IMR-90 (cell line): Measurements from ENCODE around the gene SLC44A1. TPM values are rescaled to one million over a fixed set of nuclear protein-coding genes. Genes with fewer than 3 reads are reported as not detected.

Experiments used
- ATAC-seq: fragments of 200-7000 bp; cut with Tn5 transposase; 2 replicates; pipeline ENCODE4 v1.9.1; 2020; ENCODE audit warnings: low read depth, mild to moderate bottlenecking, moderate library complexity
- BruUV-seq: library from RNA; stranded (reverse); fragments of 400-500 nt; replicated peaks from 2 replicates; lab custom pipeline; 2021; lab: Mats Ljungman, UMichigan
- CTCF ChIA-PET: fragments of 300-600 bp; formaldehyde crosslinking; extraction: SDS; loops from one replicate; lab custom pipeline; 2021; ENCODE audit warnings: antibody characterized with exemption; lab: Yijun Ruan, JAX
- POLR2A ChIA-PET: fragments of 300-600 bp; sonication (Branson Sonifier 250); formaldehyde crosslinking; loops from one replicate; lab custom pipeline; 2022; ENCODE audit warnings: antibody characterized with exemption; ENCODE audit not compliant: unreplicated experiment; lab: Charles Lee
- DNase-seq: peaks from one replicate; pipeline ENCODE4 v3.0.0; 2013
- H2AFZ ChIP-seq: replicated peaks from 2 replicates; pipeline ENCODE3; 2013; ENCODE audit warnings: low read length, mild to moderate bottlenecking; ENCODE audit not compliant: poor library complexity
- H2AK5ac ChIP-seq: 2 replicates; pipeline ENCODE4 v1.6.1; 2013; ENCODE audit warnings: low read depth, low read length, inconsistent platforms
- H2AK9ac ChIP-seq: replicated peaks from 2 replicates; pipeline ENCODE3; 2013; ENCODE audit warnings: mild to moderate bottlenecking, low read depth, low read length, moderate library complexity; ENCODE audit not compliant: poor library complexity
- H2BK120ac ChIP-seq: 2 replicates; pipeline ENCODE4 v1.6.1; 2013; ENCODE audit warnings: low read depth, low read length, inconsistent platforms
- H2BK15ac ChIP-seq: 3 replicates; pipeline ENCODE4 v1.6.1; 2013; ENCODE audit warnings: low read depth, low read length, inconsistent platforms
- H2BK20ac ChIP-seq: 2 replicates; pipeline ENCODE4 v1.6.1; 2013; ENCODE audit warnings: low read depth, mild to moderate bottlenecking, inconsistent platforms, low read length, moderate library complexity
- H2BK5ac ChIP-seq: 2 replicates; pipeline ENCODE4 v1.6.1; 2013; ENCODE audit warnings: mild to moderate bottlenecking, low read depth, low read length, inconsistent platforms; ENCODE audit not compliant: poor library complexity, severe bottlenecking
- H3K14ac ChIP-seq: replicated peaks from 2 replicates; pipeline ENCODE4 v1.6.1; 2013; ENCODE audit warnings: low read depth, low read length, inconsistent platforms
- H3K18ac ChIP-seq: 2 replicates; pipeline ENCODE4 v1.6.1; 2013; ENCODE audit warnings: low read depth, low read length, control low read depth
- H3K23ac ChIP-seq: 2 replicates; pipeline ENCODE4 v1.6.1; 2013; ENCODE audit warnings: low read depth, low read length, inconsistent platforms
- H3K27ac ChIP-seq: 2 replicates; pipeline ENCODE4 v1.5.1; 2013; ENCODE audit warnings: mild to moderate bottlenecking, control low read depth, low read length; ENCODE audit not compliant: insufficient read depth
- H3K27me3 ChIP-seq: 2 replicates; pipeline ENCODE4 v1.6.1; 2013; ENCODE audit warnings: low read length; ENCODE audit not compliant: control insufficient read depth, insufficient read depth
- H3K36me3 ChIP-seq: 2 replicates; pipeline ENCODE4 v1.6.1; 2013; ENCODE audit warnings: low read length, mixed read lengths; ENCODE audit not compliant: control insufficient read depth, insufficient read depth
- H3K4ac ChIP-seq: 2 replicates; pipeline ENCODE4 v1.6.1; 2013; ENCODE audit warnings: low read depth, low read length, inconsistent platforms
- H3K4me1 ChIP-seq: 2 replicates; pipeline ENCODE4 v1.6.1; 2013; ENCODE audit warnings: low read length, mixed read lengths; ENCODE audit not compliant: control insufficient read depth, insufficient read depth
- H3K4me2 ChIP-seq: 2 replicates; pipeline ENCODE4 v1.6.1; 2013; ENCODE audit warnings: low read depth, mild to moderate bottlenecking, control low read depth, low read length, moderate library complexity
- H3K4me3 ChIP-seq: 2 replicates; pipeline ENCODE4 v1.5.1; 2013; ENCODE audit warnings: low read depth, mild to moderate bottlenecking, control low read depth, low read length, moderate library complexity; ENCODE audit not compliant: insufficient read depth
- H3K56ac ChIP-seq: 2 replicates; pipeline ENCODE4 v1.6.1; 2013; ENCODE audit warnings: low read length, inconsistent platforms; ENCODE audit not compliant: insufficient read depth; ENCODE audit errors: extremely low read depth
- H3K79me1 ChIP-seq, 2 experiments: 2 replicates each; pipeline ENCODE4 v1.6.1; 2013; ENCODE audit warnings: low read length in 2 of 2, inconsistent platforms in 1 of 2, low read depth in 1 of 2
- H3K9ac ChIP-seq: 2 replicates; pipeline ENCODE4 v1.6.1; 2013; ENCODE audit warnings: low read depth, low read length, control low read depth
- H3K9me1 ChIP-seq: 2 replicates; pipeline ENCODE4 v1.6.1; 2013; ENCODE audit warnings: low read length, inconsistent platforms; ENCODE audit not compliant: insufficient read depth
- H3K9me3 ChIP-seq: 2 replicates; pipeline ENCODE4 v1.6.1; 2013; ENCODE audit warnings: low read length; ENCODE audit not compliant: control insufficient read depth, insufficient read depth
- H4K20me1 ChIP-seq: 2 replicates; pipeline ENCODE4 v1.6.1; 2013; ENCODE audit warnings: low read length, inconsistent platforms; ENCODE audit not compliant: insufficient read depth
- H4K5ac ChIP-seq: 2 replicates; pipeline ENCODE4 v1.6.1; 2013; ENCODE audit warnings: mild to moderate bottlenecking, low read depth, low read length, control low read depth
- H4K8ac ChIP-seq, 2 experiments: 2 replicates each; pipeline ENCODE4 v1.6.1; 2013; ENCODE audit warnings: low read depth in 2 of 2, low read length in 2 of 2, control low read depth in 1 of 2, inconsistent platforms in 1 of 2
- H4K91ac ChIP-seq: 2 replicates; pipeline ENCODE4 v1.6.1; 2013; ENCODE audit warnings: low read depth, low read length, inconsistent platforms; ENCODE audit not compliant: insufficient read depth
- BHLHE40 ChIP-seq: fragments of 150-350 bp; IDR thresholded peaks from 2 replicates; pipeline ENCODE4 v1.6.1; 2016; ENCODE audit warnings: mild to moderate bottlenecking, low read depth, low read length
- CEBPB ChIP-seq: IDR thresholded peaks from 2 replicates; pipeline ENCODE4 v1.6.1; 2012; ENCODE audit warnings: low read depth, low read length, improper control_type of control experiment
- CHD1 ChIP-seq: IDR thresholded peaks from 2 replicates; pipeline ENCODE4 v1.6.1; 2012; ENCODE audit warnings: low read depth, low read length, improper control_type of control experiment
- MAZ ChIP-seq: IDR thresholded peaks from 2 replicates; pipeline ENCODE4 v1.6.1; 2012; ENCODE audit warnings: low read depth, mild to moderate bottlenecking, low read length, improper control_type of control experiment, moderate library complexity, borderline replicate concordance
- MXI1 ChIP-seq: IDR thresholded peaks from 2 replicates; pipeline ENCODE4 v1.6.1; 2012; ENCODE audit warnings: low read depth, mild to moderate bottlenecking, low read length, moderate library complexity, borderline replicate concordance
- NFE2L2 ChIP-seq: fragments of 150-350 bp; IDR thresholded peaks from 2 replicates; pipeline ENCODE4 v1.6.1; 2016; ENCODE audit warnings: low read depth, mild to moderate bottlenecking, low read length
- POLR2A ChIP-seq: IDR thresholded peaks from 2 replicates; pipeline ENCODE4 v1.6.1; 2012; ENCODE audit warnings: mild to moderate bottlenecking, low read depth, low read length
- RCOR1 ChIP-seq: IDR thresholded peaks from 2 replicates; pipeline ENCODE4 v1.6.1; 2012; ENCODE audit warnings: mild to moderate bottlenecking, low read length, improper control_type of control experiment; ENCODE audit not compliant: insufficient replicate concordance
- RFX5 ChIP-seq: IDR thresholded peaks from 2 replicates; pipeline ENCODE4 v1.8.0; 2012; ENCODE audit warnings: low read depth, mild to moderate bottlenecking, low read length, moderate library complexity
- SMC3 ChIP-seq: fragments of 150-350 bp; IDR thresholded peaks from 2 replicates; pipeline ENCODE4 v1.6.1; 2016; ENCODE audit warnings: low read depth, mild to moderate bottlenecking, antibody characterized with exemption, low read length, moderate library complexity
- WGBS, 2 experiments: methylation state at CpG; one replicate each; pipeline versions ENCODE4 v1.1.5 to v1.1.7; 2013; ENCODE audit warnings: missing lambda C conversion rate in 2 of 2; ENCODE audit not compliant: insufficient read length in 1 of 2; ENCODE audit errors: extremely low coverage in 2 of 2; 5-methylcytosine and 5-hydroxymethylcytosine counted together
- dilution Hi-C: fragments of 300-500 bp; cut with HindIII; formaldehyde crosslinking; loops from one replicate; pipeline ENCODE4 v1.14.3; 2018; ENCODE audit warnings: low sequenced_read_pairs; ENCODE audit not compliant: unreplicated experiment
- in situ Hi-C: fragments of 300-500 bp; cut with MboI; formaldehyde crosslinking; loops from 3 replicates; pipeline ENCODE4 v1.14.3; 2019; ENCODE audit warnings: low sequenced_read_pairs, inconsistent platforms, mixed read lengths
- intact Hi-C: fragments of 100-400 bp; cut with micrococcal nuclease; formaldehyde crosslinking; loops from 2 replicates; pipeline ENCODE4 v1.10.0; 2022
- polyA plus RNA-seq, 3 experiments: library from polyadenylated mRNA; depleted of rRNA; stranded (reverse); fragments of >200 nt; gene quantifications; 2 replicates each; pipeline ENCODE4 v1.2.3, GENCODE V29; 2012; ENCODE audit warnings: low replicate concordance in 1 of 3
- total RNA-seq: library from RNA; depleted of rRNA; stranded (reverse); fragments of >200 nt; gene quantifications from 2 replicates; pipeline ENCODE4 v1.2.3, GENCODE V29; 2012

The SLC44A1 gene
- total and polyA plus RNA-seq, 2 of the 4 experiments (the other 2 are of a cell fraction): 5.2 to 21.7 TPM

DNA sequence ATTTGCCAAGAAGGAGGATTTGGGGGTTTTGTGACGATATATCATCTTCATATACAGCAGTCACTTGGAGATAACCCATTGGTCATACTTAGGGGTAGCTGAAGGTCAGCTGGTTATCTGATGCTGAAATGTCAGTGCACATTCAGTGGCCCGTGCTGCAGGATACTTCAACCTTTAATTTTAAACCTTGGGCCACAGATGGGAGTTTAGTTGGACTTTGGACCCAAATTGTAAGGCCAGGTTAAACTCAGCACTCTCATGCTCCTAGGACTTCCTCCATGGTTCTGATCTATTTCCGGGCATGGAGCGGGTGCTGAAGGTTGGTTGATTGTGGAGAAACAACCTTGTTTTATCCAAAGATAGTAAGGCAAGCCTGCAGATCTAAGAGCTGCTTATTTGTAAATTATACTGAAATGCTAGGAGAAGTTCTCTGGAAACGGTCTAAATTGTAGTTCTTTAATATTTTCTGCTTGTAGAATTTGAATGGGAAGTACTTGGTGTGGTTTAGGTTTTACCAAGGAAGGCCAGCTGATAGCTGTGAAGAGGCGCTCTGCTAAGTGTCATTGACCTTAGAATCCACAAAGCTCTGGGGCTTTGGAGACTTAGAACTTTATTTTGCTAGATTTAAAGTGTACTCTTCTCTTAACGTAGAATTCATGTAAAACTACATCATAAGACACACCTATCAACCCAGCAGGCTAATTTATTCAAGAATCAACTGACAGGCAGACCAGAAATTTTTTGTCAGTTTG is 38.6 kb downstream of the SLC44A1 start:
- Histone ChIP-seq H3K4me3 (no peak overlapping the region), H4K20me1 (no peaks in the 10 kb centered on the region; the same call in 1 of the 2 replicates), H2BK5ac (no peak overlapping the region), H4K8ac (no peak overlapping the region), H3K4me2 (no peak overlapping the region), H3K9ac (no peak overlapping the region), H2AK5ac (no peak overlapping the region), H3K23ac (no peak overlapping the region), H3K9me3 (no peaks in the 10 kb centered on the region), H3K27me3 (no peaks in the 10 kb centered on the region), H4K91ac (no peak overlapping the region), H2AFZ (no peak overlapping the region), H3K79me1 (peaks cover 0 to 13% of the 10 kb centered on the region in 2 experiments; a peak in 3 of 4 replicates), H3K4ac (no peak overlapping the region), H3K27ac (no peak overlapping the region), H2AK9ac (no peak overlapping the region), H3K4me1 (peaks cover 1% of the 10 kb centered on the region; the same call in 1 of the 2 replicates), H4K5ac (no peak overlapping the region), H3K9me1 (peaks cover 5% of the 10 kb centered on the region; the same call in 1 of the 2 replicates), H3K14ac (no peak overlapping the region), H3K56ac (no peak overlapping the region), H2BK120ac (no peak overlapping the region), H3K36me3 (no peaks in the 10 kb centered on the region), H2BK15ac (no peak overlapping the region), H2BK20ac (no peak overlapping the region), H3K18ac (no peak overlapping the region)
- ChIA-PET POLR2A (no interaction called here), CTCF (no interaction called here)
- in situ Hi-C loops: no loop called here
- dilution Hi-C loops: no loop called here
- no peak for ATAC-seq
- DNase-seq: no peak
- no CpG with 5 or more reads among the region's 7 CpGs for WGBS, 2 experiments
- BruUV-seq: no TSS peak
- TF ChIP-seq CEBPB (no peak), MAZ (no peak), MXI1 (no peak), POLR2A (no peak), NFE2L2 (no peak), CHD1 (no peak), BHLHE40 (no peak), SMC3 (no peak), RFX5 (no peak), RCOR1 (no peak)
- intact Hi-C loops: no loop called here
